ENCODE data around the gene IARS2.
"Not testable (repeated sequence)": the region's sequence is repeated elsewhere in the genome, so short reads cannot be mapped to it uniquely, and the experiment has no call there.

The IARS2 gene

DNA sequence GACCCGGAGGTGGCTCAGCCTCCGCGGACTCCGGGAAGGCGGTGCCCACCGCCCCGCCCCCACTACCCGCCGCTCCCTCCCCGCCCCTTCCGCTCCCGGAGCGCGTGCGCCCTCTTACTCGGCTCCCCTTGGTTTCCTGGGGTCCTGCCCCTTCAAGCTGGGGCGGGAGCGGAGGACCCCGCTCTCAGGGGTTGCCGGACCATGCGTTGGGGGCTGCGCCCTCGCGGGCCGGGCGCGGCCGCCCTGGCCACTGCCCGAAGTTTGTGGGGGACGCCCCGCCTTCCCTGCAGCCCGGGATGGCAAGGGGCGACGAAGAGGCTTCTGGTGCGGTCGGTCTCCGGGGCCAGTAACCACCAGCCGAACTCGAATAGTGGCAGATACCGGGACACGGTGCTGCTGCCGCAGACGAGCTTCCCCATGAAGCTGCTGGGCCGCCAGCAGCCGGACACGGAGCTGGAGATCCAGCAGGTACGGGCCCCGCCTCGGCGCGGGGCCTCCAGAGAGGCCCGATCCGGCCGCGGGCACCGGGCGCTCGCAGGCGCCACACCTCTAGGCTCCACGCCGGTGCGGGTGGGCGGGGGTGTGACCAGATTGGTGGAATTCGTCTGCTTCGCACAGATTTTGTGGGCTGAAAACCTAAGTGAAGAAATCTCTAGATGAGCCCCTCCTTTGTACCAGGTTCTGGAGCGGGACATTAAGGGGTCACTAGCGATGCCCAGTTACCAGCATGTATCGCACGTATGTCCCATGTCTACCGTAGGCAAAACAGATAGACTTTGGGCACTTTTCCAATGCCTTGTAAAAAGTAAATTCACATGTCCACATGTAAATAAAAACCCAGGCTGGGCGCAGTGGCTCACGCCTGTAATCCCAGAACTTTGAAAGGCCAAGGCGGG, at the start of gene IARS2:
IARS2 (plus strand) TSS at position 117 of the 896 bp plus-strand sequence; CDS start at position 202, 85 bp downstream.
- DNase-seq = peak; percentile 94

DNA sequence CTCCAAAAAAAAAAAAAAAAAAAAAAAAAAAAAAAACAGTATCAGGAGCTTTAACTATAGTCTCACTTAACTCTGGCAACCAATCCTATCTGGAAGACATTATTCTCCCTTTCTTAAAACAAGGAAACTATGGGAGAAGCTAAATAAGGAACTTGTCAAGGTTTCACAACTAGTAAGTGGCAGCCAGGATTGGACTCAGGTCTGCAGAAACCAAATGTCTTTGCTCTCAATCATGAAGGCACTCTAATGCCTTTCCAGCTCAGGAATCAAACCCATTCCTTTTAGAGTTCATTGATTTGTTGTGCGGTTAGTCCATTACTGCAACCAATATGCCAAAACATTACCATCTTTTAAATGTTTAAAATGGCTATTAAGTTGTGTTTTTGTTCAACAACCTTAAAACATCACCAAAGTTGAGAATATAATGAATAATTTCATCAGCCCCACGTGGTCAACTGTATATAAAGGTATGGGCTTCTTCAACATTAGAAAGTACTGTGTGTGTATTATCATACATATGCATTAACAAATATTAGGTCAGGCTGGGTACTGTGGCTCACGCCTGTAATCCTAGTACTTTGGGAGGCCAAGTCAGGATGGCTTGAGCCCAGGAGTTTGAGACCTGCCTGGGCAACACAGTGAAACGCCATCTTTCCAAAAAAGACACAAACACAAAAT, 49.1 kb upstream of the IARS2 start:
- DNase-seq = no peak

DNA sequence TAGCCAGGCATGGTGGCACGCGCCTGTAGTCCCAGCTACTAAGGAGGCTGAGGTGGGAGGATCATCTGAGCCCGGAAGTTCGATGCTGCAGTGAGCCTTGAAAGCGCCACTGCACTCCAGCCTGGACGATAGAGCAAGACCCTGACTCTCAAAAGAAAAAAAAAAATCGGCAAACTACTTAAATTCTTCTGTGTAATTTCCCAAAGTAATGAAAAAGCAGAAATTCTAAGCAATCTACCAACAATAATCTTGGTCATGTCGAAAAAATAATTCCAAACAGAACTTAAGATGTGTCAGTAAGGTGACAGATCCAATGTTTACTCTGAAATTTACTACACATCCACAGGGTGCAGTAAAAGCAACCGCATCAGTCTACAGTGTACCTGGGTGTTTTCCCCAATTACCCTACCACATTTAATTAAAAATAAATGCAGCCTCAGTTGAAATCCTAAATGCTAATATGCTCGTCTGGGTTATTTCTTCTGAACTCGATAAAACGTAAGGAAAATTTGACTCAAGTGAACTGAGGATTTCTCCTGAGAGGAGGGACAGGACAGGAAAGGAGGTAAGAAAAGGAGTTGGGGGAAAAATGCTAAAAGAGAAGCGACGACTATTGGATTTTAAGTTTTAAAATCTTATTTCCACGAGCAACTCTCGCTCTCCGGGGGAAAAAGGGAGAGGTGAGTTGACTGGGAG, 48.4 kb upstream of the IARS2 start:
- DNase-seq = no peak

DNA sequence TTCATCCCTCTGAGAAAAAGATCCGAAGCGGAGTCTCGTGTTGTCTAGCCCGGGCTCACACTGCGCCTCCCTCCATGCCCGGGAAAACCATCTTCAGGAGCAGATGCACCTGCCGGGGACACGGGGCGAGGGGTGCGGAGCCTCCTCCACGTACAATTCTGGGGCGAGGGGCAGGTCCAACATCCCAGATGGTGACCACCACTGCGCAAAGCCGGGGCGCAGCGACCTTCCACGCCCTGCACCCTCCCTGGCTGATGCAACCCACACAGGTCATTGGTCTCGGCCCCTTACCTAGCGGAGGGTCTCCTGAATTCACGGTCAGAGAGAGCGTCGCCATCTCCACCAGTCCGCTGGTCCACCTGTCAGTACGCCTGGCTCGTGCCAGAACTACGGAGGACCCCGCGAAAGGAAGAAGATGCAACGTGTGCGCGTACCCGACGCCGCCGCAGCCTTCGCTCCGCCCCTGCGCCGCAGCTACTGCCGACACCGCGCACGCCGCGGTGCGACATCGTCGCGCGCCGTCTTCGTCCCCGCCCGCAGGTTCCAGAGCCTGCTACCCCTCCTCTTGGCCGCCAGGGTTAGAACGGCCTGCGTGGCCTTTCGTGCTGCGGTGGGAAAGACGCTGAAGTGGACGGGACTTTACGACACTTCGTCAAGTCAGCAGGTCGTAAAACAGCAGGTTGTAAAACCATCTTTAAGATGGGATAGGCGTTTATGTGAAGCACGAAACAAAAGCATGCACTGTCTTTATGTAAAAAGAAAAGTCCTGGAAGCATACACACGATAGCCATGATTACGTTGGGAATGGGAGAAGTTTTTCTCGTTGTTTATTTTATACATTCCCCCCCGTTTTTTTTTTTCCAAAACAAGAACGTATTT, 47.6 kb upstream of the IARS2 start, which contains the start of gene EPRS1:
EPRS1 (minus strand) TSS at position 454 of the 879 bp plus-strand sequence; CDS start at position 337, 117 bp downstream.
- DNase-seq = peak; percentile 92

DNA sequence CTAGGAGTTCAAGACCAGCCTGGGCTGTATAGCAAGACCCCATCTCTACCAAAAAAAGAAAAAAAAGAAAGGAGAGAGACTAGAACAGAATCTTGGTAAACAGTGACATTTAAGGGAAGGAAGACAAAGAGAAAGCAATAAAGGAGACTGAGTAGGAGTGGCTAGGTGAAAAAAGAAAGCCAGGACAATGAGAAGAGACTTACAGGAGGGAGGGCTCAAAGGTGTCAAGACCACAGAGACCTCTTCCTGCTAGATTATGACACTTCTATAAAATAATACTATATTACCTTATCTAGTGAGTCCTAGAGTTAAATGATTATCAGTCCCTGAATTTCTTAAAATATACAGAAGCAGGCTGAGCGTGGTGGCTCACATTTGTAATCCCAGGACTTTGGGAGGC, 37.6 kb upstream of the IARS2 start:
- DNase-seq = no peak

DNA sequence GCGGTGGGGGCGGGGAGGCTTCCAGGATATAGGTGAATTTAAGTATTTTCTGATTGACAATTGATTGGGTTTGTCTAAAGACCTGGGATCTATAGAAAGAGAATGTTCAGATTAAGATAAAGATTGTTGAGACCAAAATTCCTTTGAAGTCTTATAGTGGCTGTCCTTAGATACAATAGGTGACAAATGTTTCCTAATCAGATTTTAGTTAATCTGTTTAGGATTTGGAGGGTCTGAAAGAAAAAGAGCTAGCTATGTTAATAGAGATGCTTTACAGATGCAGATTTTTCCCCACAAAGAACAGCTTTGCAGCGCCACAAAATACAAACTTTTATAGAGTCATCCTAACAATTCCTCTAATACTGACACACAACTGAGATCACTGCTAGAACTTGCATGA, 33.1 kb upstream of the IARS2 start:
- DNase-seq = no peak

DNA sequence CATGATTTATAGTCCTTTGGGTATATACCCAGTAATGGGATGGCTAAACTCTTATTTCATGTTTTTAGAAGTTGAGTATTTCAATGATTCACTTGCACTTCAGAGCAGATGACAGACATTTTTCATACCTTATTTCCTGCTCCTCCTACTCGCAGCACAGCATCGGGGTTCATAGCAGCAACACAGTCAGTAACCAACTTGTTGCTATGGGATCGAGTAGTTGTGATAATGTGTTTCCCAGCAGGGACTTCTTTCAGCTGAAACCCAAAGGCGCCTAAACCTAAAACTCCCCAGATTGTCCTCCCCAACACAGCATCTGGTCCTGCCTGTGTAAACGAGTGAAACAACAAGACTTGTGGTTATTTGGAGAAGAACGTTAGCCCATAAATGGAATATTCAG, 31.3 kb upstream of the IARS2 start:
- DNase-seq = no peak

DNA sequence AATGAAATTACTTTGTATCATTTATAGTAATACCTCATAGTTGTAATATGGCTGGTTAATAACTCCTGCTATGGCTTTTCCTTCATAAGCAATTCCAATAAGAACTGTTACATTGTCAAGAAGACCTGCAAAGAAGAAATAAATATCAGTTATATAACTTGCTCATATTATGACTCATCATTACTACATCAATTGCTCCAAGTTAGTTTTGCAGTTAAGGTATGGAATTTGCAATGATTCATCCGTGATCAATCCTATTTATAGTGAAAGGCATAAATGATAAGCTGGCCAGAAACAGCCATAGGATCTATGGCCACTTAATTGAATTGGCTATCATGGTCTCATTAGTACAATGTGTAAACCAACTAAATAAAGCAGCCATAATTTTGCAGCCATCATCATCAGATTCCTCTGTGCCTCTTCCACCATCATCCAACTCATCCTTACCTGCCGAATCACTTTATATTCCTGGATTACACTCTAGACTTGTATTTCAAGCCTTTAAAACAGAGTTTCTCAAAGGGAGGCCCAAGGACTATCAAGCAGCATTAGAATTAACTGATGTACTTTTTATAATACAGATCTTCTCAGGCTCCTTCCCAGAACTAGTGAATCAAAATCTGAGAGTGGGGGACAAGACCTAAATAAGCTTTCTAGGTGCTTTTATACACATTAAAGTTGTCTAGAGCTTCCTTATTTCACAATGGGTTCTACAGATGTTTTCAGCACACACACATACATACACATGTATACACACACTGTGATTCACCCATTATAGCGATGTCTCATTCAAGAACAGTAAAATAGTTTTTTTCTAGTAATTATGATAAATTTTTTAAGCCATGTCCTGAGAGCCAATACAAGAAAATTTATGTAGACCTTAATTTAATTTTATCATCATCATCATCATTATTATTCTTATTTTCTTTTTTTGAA, 26.4 kb upstream of the IARS2 start:
- DNase-seq = no peak

DNA sequence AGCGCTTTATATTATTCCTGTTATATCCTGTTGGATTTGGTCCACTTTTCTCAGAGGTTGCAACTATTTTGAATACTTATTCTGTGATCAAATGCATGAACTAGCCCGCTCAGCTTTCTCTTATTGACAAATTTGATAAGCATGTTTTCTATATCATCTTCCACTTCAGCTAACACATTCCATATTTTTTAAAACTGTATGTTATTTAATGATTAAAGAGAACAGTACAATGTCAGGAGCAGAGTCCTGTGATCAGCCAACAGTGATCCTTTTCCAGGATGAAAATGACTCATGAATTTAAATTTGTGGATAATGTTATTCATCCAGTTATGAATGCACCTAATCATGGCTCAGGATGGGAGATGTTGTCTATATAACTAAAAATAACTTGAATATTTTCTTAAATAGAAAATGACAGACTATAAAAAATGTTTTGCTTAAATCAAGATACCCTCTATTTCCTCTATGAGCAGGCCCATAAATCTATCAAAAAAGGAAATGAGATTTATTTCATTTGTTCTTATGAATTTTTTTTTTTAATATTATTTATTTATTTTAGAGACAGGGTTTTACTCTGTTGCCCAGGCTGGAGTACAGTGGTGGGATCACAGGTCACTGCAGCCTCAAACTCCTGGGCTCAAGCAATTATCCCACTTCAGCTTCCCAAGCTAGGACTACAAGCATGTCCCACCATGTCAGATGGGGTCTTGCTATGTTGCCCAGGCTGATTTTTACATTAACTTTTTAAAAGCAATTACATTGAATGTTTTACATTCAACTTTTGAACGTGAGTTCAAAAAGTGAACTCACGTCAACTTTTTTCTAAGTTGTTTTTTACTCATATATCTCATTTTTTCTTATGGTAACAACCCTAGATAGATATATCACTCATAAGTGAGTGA, 16.8 kb upstream of the IARS2 start:
- no peak for DNase-seq

DNA sequence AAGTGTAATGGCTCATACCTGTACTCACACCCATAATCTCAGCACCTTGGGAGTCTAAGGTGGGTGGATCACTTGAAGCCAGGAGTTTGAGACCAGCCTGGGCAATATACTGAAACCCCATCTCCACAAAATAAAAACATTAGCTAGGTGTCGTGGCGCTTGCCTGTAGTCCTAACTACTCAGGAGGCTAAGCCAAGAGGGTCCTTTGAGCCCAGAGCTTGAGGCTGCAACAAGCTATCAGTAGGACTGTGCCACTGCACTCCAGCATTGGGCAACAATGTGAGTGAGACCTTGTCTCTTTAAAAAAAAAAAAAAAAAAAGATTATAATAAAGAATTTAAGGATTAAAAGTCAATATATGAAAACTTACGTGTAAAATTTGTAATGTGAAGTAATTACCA, 16.0 kb upstream of the IARS2 start:
- no peak for DNase-seq

DNA sequence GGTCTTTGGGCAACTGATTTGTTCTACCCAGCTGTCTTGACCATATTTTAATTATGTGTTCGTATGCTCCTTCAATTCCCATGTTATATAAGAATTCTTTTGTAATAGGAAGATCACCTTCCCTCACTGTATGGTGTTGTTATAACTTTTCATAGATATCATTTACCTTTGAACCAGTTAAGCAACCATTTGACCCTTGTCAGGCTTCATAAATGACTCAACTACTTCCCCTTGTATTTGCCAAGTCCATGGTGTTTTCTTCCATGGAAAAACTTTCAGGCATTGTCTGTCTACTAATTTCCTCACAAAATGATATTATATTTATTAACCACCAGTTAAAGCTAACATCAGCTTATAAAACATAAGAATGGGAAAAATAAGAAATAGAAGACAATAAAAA, 9.5 kb upstream of the IARS2 start:
- DNase-seq = no peak

DNA sequence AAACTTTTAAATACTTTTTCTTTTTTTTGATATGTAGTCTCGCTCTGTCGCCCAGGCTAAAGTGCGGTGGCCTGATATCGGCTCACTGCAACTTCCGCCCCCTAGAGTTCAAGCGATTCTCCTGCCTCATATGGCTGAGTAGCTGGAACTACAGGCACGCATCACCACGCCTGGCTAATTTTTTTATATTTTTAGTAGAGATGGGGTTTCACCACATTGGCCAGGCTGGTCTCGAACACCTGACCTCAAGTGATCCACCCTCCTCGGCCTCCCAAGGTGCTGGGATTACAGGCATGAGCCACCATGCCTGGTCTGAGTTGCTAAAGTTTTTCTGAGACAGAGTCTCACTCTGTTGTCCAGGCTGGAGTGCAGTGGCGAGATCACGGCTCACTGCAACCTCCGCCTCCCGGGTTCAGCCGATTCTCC, 7.7 kb upstream of the IARS2 start:
- not testable (repeated sequence) for DNase-seq

DNA sequence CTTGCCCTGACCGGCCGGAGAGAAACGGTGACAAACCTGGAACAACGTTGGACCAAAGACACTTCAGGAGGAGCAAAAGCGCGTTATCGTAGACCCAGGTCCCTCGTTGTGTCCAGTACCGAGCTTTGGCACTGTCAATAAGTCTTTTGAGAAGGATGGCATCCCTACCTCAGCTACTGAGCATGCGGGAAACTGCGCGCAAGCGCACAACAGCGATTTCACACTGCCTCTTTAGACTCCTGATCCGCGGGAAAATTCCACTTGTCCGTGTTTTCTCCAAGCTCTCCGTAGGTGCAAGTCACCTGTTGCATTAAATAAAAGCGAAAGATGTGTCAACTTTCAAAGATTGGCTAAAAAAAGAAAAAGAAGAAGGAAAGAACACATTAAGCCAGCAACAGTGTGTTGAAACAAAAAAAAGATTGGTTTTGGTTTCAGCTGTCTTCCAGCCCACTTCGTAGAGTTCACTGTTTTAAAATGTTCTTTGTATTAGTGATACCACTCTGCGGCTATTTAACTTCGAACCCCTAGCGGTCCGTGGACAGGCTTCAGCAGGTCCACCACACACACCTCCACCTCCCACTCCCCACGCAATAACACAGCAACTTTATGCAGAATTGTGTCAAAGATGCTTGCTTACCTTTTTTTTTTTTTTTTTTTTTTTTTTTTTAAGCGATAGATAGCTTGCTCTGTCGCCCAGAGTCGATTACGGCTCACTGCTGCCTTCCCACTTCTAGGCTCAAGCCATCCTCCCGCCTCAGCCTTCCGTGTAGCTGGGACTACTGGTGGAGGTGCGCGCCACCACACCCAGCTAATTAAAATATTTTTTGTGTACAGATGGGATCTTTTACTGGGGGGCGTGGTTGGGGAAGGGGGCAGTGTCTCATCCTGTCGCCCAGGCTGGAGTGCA, 4.0 kb upstream of the IARS2 start, which contains the start of gene BPNT1:
BPNT1 (minus strand) TSS at position 139 of the 907 bp plus-strand sequence. CDS start 9,942 bp downstream, outside the sequence.
- peak; percentile 94 for DNase-seq

DNA sequence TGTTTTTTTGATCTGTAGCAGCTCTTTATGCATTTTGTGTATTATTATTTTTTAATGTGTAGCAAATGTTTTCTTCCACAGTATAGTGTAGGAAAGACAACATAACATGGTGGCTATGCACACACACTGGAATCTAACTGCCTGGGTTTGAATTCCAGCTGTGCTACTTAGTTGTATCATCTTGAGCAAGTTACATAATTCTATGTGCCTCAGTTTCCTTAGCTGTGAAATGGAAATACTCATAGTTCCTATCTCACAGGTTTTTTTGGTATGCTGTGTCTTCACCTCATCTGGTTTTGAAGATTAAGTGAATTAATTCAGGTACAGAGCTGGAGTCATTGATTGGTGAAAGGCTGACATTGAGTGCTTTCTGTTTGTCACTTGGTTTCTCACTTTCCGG, 1.2 kb upstream of the IARS2 start:
- DNase-seq = no peak

DNA sequence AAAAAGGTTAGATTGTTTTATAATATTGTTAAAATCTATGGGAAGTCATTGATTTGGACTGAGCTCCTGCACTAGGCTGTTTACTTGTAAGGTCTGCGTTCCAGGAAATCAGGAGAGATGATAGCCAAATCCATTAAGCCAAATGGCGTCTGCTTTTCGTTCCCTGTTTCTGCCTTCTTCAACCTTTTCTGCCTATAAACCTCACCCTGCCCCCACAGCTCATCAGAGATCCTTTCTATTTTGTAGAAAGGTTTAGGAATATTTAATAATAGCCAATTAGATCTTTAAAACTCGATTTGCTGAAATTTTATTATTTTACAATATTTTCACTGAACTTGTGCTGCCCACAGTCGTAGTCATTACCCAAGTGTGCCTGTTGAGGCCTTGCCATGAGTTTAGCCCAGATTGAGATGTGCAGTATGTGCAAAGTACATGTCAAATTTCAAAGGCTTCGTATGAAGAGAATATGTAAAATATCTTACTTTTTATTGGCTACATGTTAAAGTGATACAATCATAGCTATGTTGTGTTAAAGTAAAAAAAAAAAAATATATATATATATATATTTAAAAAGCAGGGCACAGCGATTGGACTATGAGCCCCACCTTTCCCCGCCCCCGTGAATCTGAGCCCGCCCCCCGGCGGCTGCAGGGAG, 444 bp upstream of the IARS2 start:
- no peak for DNase-seq

DNA sequence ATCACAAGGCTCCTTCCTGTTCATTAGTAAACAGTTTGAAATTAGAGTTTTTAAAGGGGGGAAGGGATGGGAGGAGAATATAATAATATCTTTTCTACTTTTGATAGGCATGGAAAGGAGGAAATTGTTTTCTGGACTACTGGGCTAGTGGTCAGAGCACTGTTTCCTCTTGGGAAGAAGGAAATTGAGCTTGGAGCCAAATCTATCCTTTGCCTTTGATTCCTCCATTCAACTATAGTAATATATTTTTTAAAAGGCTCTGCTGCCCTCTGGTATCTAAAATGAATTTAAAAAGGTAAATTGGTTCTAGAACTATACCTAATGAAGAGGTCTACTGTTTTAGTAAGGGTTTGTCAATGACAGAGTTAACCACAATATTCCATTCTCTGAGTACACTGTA, 5.9 kb downstream of the IARS2 start:
- no peak for DNase-seq

DNA sequence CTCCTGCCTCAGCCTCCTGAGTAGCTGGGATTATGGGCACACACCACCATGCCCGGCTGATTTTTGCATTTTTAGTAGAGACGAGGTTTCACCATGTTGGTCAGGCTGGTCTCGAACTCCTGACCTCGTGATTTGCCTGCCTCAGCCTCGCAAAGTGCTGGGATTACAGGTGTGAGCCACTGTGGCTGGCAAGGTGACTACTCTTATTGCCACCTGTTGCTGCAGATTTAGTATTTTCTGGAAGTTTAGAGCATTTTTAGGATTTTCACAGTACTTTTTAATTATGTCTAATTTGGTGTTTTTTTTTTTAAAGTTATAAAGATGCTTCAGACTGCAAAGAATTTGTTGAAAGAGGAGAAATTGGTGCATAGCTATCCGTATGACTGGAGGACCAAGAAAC, 16.5 kb downstream of the IARS2 start:
- not testable (repeated sequence) for DNase-seq

DNA sequence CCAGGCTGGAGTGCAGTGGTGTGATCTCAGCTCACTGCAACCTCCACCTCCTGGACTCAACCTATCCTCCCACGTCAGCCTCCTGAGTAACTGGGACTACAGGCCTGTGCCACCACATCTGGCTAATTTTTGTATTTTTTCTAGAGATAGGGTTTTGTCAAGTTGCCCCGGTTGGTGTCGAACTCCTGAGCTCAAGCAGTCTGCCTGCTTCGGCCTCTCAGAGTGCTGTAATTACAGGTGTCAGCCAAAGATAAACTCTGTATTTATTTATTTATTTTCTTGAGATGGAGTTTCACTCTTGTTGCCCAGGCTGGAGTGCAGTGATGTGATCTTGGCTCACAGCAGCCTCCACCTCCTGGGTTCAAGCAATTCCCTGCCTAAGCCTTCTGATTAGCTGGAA, 18.7 kb downstream of the IARS2 start:
- not testable (repeated sequence) for DNase-seq

All from activated CD4-positive, CD25-positive, alpha-beta regulatory T cell treated with anti-CD3 and anti-CD28 coated beads, Interleukin-2, amount 50 U/mL, for 72 hours (primary cell).